Kasumi-1 (cell line): ENCODE measurements around the gene SLC48A1.
"Not testable (repeated sequence)": the region's sequence is repeated elsewhere in the genome, so short reads cannot be mapped to it uniquely, and the experiment has no call there.

Experiments
- DNase-seq, 2 experiments: peaks; one replicate each; lab custom pipeline; 2025; lab: John Stamatoyannopoulos, UW

SLC48A1 gene

GRCh38 chr12:47791351-47791746 is 18.3 kb downstream of the SLC48A1 start:
- DNase-seq: no peak

GRCh38 chr12:47791874-47792273 is 18.8 kb downstream of the SLC48A1 start:
- DNase-seq: no peak

GRCh38 chr12:47793015-47793681 is 20.1 kb downstream of the SLC48A1 start:
- no peak for DNase-seq

- DNase-seq: no peak
Observed at GRCh38 chr12:47794679-47795078, 21.6 kb downstream of the SLC48A1 start.

GRCh38 chr12:47795121-47795813 is 22.2 kb downstream of the SLC48A1 start:
- no peak for DNase-seq

- no peak for DNase-seq
Observed at GRCh38 chr12:47795814-47796411, 22.9 kb downstream of the SLC48A1 start.

- DNase-seq: no peak
Observed at GRCh38 chr12:47797441-47797840, 24.4 kb downstream of the SLC48A1 start.

GRCh38 chr12:47798382-47798948 is 25.4 kb downstream of the SLC48A1 start:
- no peak for DNase-seq

- DNase-seq: peak in 1 of 2 experiments; percentile 31
Observed at GRCh38 chr12:47799357-47799955, 26.4 kb downstream of the SLC48A1 start.

GRCh38 chr12:47800582-47800981 is 27.5 kb downstream of the SLC48A1 start:
- DNase-seq: no peak

- peak in 1 of 2 experiments; percentile 32 for DNase-seq
Observed at GRCh38 chr12:47801170-47801903, 28.3 kb downstream of the SLC48A1 start.

GRCh38 chr12:47801904-47802246 is 28.8 kb downstream of the SLC48A1 start:
- no peak for DNase-seq

GRCh38 chr12:47802312-47802711 is 29.3 kb downstream of the SLC48A1 start:
- DNase-seq: peak; percentile 35 to 38

GRCh38 chr12:47803191-47803875 is 30.3 kb downstream of the SLC48A1 start:
- peak; percentile 50 to 53 for DNase-seq

GRCh38 chr12:47804171-47804570 is 31.1 kb downstream of the SLC48A1 start:
- DNase-seq: no peak

GRCh38 chr12:47805417-47805816 is 32.4 kb downstream of the SLC48A1 start:
- no peak for DNase-seq

- no peak for DNase-seq
Observed at GRCh38 chr12:47807338-47807737, 34.3 kb downstream of the SLC48A1 start.

GRCh38 chr12:47808050-47808449 is 35.0 kb downstream of the SLC48A1 start:
- peak; percentile 42 to 74 for DNase-seq

- DNase-seq: peak; percentile 59 to 64
Observed at GRCh38 chr12:47808574-47809365, 35.7 kb downstream of the SLC48A1 start.

GRCh38 chr12:47809518-47809917 is 36.5 kb downstream of the SLC48A1 start:
- not testable (repeated sequence) for DNase-seq

- no peak for DNase-seq
Observed at GRCh38 chr12:47811072-47811396, 38.0 kb downstream of the SLC48A1 start.
